H9 (cell line): ENCODE measurements around the gene NUP54. TPM values are rescaled to one million over a fixed set of nuclear protein-coding genes. Genes with fewer than 3 reads are reported as not detected.

ENCODE experiments used
- DNase-seq: peaks from one replicate; pipeline ENCODE4 v3.0.0-alpha.2; 2017
- H2AFZ ChIP-seq: one replicate; pipeline ENCODE4 v1.6.1; 2013; ENCODE audit warnings: mild to moderate bottlenecking, low read length, control low read depth, moderate library complexity
- H2AK5ac ChIP-seq: 2 replicates; pipeline ENCODE4 v1.6.1; 2013; ENCODE audit warnings: low read length, control low read depth, mixed read lengths; ENCODE audit not compliant: insufficient read length
- H2BK120ac ChIP-seq: one replicate; pipeline ENCODE4 v1.6.1; 2013; ENCODE audit warnings: low read depth, mild to moderate bottlenecking, low read length, control low read depth, inconsistent platforms; ENCODE audit not compliant: poor library complexity, severe bottlenecking
- H2BK12ac ChIP-seq: 2 replicates; pipeline ENCODE4 v1.6.1; 2013; ENCODE audit warnings: low read length, control low read depth, mixed read lengths, low read depth; ENCODE audit not compliant: insufficient read length
- H2BK15ac ChIP-seq: 2 replicates; pipeline ENCODE4 v1.6.1; 2013; ENCODE audit warnings: low read depth, low read length, control low read depth
- H2BK20ac ChIP-seq: one replicate; pipeline ENCODE4 v1.6.1; 2013; ENCODE audit warnings: low read depth, mild to moderate bottlenecking, low read length, control low read depth, inconsistent platforms; ENCODE audit not compliant: poor library complexity, severe bottlenecking
- H2BK5ac ChIP-seq: 2 replicates; pipeline ENCODE4 v1.6.1; 2013; ENCODE audit warnings: low read length, control low read depth, mixed read lengths; ENCODE audit not compliant: insufficient read length
- H3K14ac ChIP-seq: 2 replicates; pipeline ENCODE4 v1.6.1; 2013; ENCODE audit warnings: low read length, control low read depth; ENCODE audit not compliant: insufficient read depth
- H3K18ac ChIP-seq: 2 replicates; pipeline ENCODE4 v1.6.1; 2013; ENCODE audit warnings: low read depth, mild to moderate bottlenecking, mixed read lengths, low read length, control low read depth; ENCODE audit not compliant: insufficient read length
- H3K23ac ChIP-seq: 2 replicates; pipeline ENCODE4 v1.6.1; 2013; ENCODE audit warnings: low read length, control low read depth, mixed read lengths, low read depth; ENCODE audit not compliant: insufficient read length
- H3K23me2 ChIP-seq: 2 replicates; pipeline ENCODE4 v1.6.1; 2013; ENCODE audit warnings: low read depth, mild to moderate bottlenecking, mixed read lengths, low read length, control low read depth; ENCODE audit not compliant: insufficient read length, poor library complexity, severe bottlenecking
- H3K27ac ChIP-seq: 2 replicates; pipeline ENCODE4 v1.5.1; 2013; ENCODE audit warnings: low read length, control low read depth, mixed read lengths, low read depth; ENCODE audit not compliant: insufficient read length
- H3K27me3 ChIP-seq: 2 replicates; pipeline ENCODE4 v1.6.1; 2013; ENCODE audit warnings: low read length, control low read depth, inconsistent platforms; ENCODE audit not compliant: insufficient read depth
- H3K4ac ChIP-seq: 2 replicates; pipeline ENCODE4 v1.6.1; 2013; ENCODE audit warnings: low read depth, mild to moderate bottlenecking, control low read depth, inconsistent platforms, low read length, moderate library complexity
- H3K4me1 ChIP-seq: 2 replicates; pipeline ENCODE4 v1.6.1; 2013; ENCODE audit warnings: low read length, control low read depth, inconsistent platforms; ENCODE audit not compliant: insufficient read depth
- H3K4me2 ChIP-seq: 2 replicates; pipeline ENCODE4 v1.6.1; 2013; ENCODE audit warnings: low read length, control low read depth, mixed read lengths; ENCODE audit not compliant: insufficient read length, insufficient read depth
- H3K56ac ChIP-seq: 2 replicates; pipeline ENCODE4 v1.6.1; 2013; ENCODE audit warnings: low read depth, mild to moderate bottlenecking, mixed read lengths, low read length, control low read depth; ENCODE audit not compliant: insufficient read length
- H3K79me1 ChIP-seq: 2 replicates; pipeline ENCODE4 v1.6.1; 2013; ENCODE audit warnings: low read depth, mild to moderate bottlenecking, moderate library complexity, low read length, control low read depth, inconsistent platforms; ENCODE audit not compliant: insufficient read depth, poor library complexity, severe bottlenecking
- H3K79me2 ChIP-seq: 2 replicates; pipeline ENCODE4 v1.6.1; 2013; ENCODE audit warnings: low read length, control low read depth, inconsistent platforms; ENCODE audit not compliant: insufficient read depth
- H3K9ac ChIP-seq: 2 replicates; pipeline ENCODE4 v1.6.1; 2013; ENCODE audit warnings: low read length, control low read depth, mixed read lengths; ENCODE audit not compliant: insufficient read length; ENCODE audit errors: extremely low read depth
- H3K9me3 ChIP-seq: one replicate; pipeline ENCODE4 v1.6.1; 2013; ENCODE audit warnings: low read depth, low read length, inconsistent platforms; ENCODE audit not compliant: control insufficient read depth
- H3T11ph ChIP-seq: one replicate; pipeline ENCODE4 v1.6.1; 2013; ENCODE audit warnings: mild to moderate bottlenecking, low read length, control low read depth, inconsistent platforms
- H4K20me1 ChIP-seq: one replicate; pipeline ENCODE4 v1.6.1; 2013; ENCODE audit not compliant: control insufficient read depth, insufficient read length, insufficient read depth
- H4K5ac ChIP-seq: 2 replicates; pipeline ENCODE4 v1.6.1; 2013; ENCODE audit warnings: low read depth, mild to moderate bottlenecking, mixed read lengths, low read length, control low read depth; ENCODE audit not compliant: insufficient read length
- H4K8ac ChIP-seq: replicated peaks from 2 replicates; pipeline ENCODE4 v1.6.1; 2013; ENCODE audit warnings: low read length, control low read depth, mixed read lengths, low read depth; ENCODE audit not compliant: insufficient read length
- H4K91ac ChIP-seq: 2 replicates; pipeline ENCODE4 v1.6.1; 2013; ENCODE audit warnings: low read depth, mild to moderate bottlenecking, moderate library complexity, mixed read lengths, low read length, control low read depth; ENCODE audit not compliant: insufficient read length
- H3K27ac Mint-ChIP-seq, 3 experiments: 2 replicates in 2 of 3; 3 replicates in 1 of 3; pipeline ENCODE4 v1.8.0; 2020 to 2021; ENCODE audit warnings: mixed read lengths in 3 of 3, mild to moderate bottlenecking in 1 of 3, moderate library complexity in 1 of 3
- H3K27me3 Mint-ChIP-seq: 2 replicates; pipeline ENCODE4 v1.8.0; 2021; ENCODE audit warnings: low read depth, mild to moderate bottlenecking, moderate library complexity, mixed read lengths
- H3K36me3 Mint-ChIP-seq, 3 experiments: 2 replicates in 2 of 3; 3 replicates in 1 of 3; pipeline ENCODE4 v1.8.0; 2020 to 2021; ENCODE audit warnings: low read depth in 3 of 3, mixed read lengths in 3 of 3; ENCODE audit not compliant: insufficient read depth in 1 of 3
- H3K4me1 Mint-ChIP-seq, 2 experiments: 2 replicates each; pipeline ENCODE4 v1.8.0; 2020; ENCODE audit warnings: mixed read lengths in 2 of 2
- H3K4me3 Mint-ChIP-seq, 2 experiments: 2 replicates in 1 of 2; 3 replicates in 1 of 2; pipeline ENCODE4 v1.8.0; 2020 to 2021; ENCODE audit warnings: mild to moderate bottlenecking in 2 of 2, mixed read lengths in 2 of 2, moderate library complexity in 1 of 2
- H3K9me3 Mint-ChIP-seq, 2 experiments: 2 replicates in 1 of 2; 3 replicates in 1 of 2; pipeline ENCODE4 v1.8.0; 2020; ENCODE audit warnings: mild to moderate bottlenecking in 2 of 2, mixed read lengths in 2 of 2, moderate library complexity in 1 of 2
- WGBS: extraction: QIAGEN DNeasy Blood & Tissue Kit; methylation state at CpG from one replicate; pipeline ENCODE4 v1.1.7; 2013; ENCODE audit warnings: missing lambda C conversion rate, low lambda C conversion rate, mixed read lengths; ENCODE audit not compliant: insufficient read length; ENCODE audit errors: extremely low coverage; 5-methylcytosine and 5-hydroxymethylcytosine counted together
- total RNA-seq: library from RNA; stranded (reverse); gene quantifications from 2 replicates; pipeline ENCODE4 v1.2.1, GENCODE V29; 2021
- TF ChIP-seq, protein P1 (sequence below): fragments of 200-600 bp; sonication (generic); conservative IDR thresholded peaks from 3 replicates; pipeline ENCODE4 v1.8.0; 2021; ENCODE audit warnings: antibody characterized with exemption, mild to moderate bottlenecking

Gene NUP54
- total RNA-seq, 1 experiment from 2014 or later = 129 TPM

DNA sequence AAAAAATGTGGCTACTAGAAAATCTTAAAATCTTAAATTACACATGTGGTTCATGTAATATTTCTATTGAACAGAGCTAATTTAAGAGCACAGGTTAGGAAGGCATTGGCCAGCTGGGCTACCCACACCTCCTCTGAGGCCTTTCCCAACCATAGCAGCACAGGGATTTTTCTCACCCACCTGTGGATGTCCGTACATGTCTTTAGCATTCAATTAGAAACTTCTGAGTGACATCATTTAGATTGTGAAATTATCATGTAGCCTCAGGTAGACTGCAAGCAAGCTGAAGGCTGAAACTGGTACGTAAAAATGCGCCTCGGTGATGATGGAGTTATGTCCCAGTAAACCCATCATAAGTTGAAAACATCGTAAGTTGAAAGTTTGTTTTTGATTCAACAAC lies 34.3 kb upstream of the NUP54 start:
- no peak overlapping the region for H4K8ac ChIP-seq
- H3K27ac ChIP-seq = no peak overlapping the region
- H4K20me1 ChIP-seq = no peaks in the 10 kb centered on the region
- H3T11ph ChIP-seq = no peak overlapping the region
- no peak overlapping the region for H3K14ac ChIP-seq
- no peak overlapping the region for H2AFZ ChIP-seq
- no peak overlapping the region for H3K18ac ChIP-seq
- H3K27me3 Mint-ChIP-seq = no peaks in the 10 kb centered on the region
- H3K23ac ChIP-seq = no peak overlapping the region
- no peaks in the 10 kb centered on the region for H3K4me1 Mint-ChIP-seq
- H2BK120ac ChIP-seq = no peak overlapping the region
- H3K4me3 Mint-ChIP-seq = no peak overlapping the region
- H3K27ac Mint-ChIP-seq = no peak overlapping the region
- peaks cover 0 to 5% (median 3%) of the 10 kb centered on the region in 3 experiments; a peak in 1 of 7 replicates for H3K36me3 Mint-ChIP-seq
- H4K91ac ChIP-seq = no peak overlapping the region
- no peaks in the 10 kb centered on the region for H3K9me3 ChIP-seq
- no peak overlapping the region for H3K56ac ChIP-seq
- no peaks in the 10 kb centered on the region for H3K79me2 ChIP-seq
- TF ChIP-seq, protein P1, sequence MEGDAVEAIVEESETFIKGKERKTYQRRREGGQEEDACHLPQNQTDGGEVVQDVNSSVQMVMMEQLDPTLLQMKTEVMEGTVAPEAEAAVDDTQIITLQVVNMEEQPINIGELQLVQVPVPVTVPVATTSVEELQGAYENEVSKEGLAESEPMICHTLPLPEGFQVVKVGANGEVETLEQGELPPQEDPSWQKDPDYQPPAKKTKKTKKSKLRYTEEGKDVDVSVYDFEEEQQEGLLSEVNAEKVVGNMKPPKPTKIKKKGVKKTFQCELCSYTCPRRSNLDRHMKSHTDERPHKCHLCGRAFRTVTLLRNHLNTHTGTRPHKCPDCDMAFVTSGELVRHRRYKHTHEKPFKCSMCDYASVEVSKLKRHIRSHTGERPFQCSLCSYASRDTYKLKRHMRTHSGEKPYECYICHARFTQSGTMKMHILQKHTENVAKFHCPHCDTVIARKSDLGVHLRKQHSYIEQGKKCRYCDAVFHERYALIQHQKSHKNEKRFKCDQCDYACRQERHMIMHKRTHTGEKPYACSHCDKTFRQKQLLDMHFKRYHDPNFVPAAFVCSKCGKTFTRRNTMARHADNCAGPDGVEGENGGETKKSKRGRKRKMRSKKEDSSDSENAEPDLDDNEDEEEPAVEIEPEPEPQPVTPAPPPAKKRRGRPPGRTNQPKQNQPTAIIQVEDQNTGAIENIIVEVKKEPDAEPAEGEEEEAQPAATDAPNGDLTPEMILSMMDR = no peak
- no peak overlapping the region for H2BK12ac ChIP-seq
- WGBS = no CpG with 5 or more reads among the region's 5 CpGs
- H2BK15ac ChIP-seq = no peak overlapping the region
- no peak overlapping the region for H2BK5ac ChIP-seq
- no peak overlapping the region for H3K4me2 ChIP-seq
- H3K79me1 ChIP-seq = no peaks in the 10 kb centered on the region
- no peaks in the 10 kb centered on the region for H3K23me2 ChIP-seq
- DNase-seq = no peak
- no peaks in the 10 kb centered on the region for H3K27me3 ChIP-seq
- no peaks in the 10 kb centered on the region for H3K4me1 ChIP-seq
- H3K4ac ChIP-seq = no peak overlapping the region
- no peak overlapping the region for H4K5ac ChIP-seq
- H2AK5ac ChIP-seq = no peak overlapping the region
- no peak overlapping the region for H3K9ac ChIP-seq
- no peaks in the 10 kb centered on the region for H3K9me3 Mint-ChIP-seq
- no peak overlapping the region for H2BK20ac ChIP-seq
